Erythroblast (primary cell): ENCODE measurements around the gene NDEL1.

Experiments
- DNase-seq, 2 experiments: peaks; one replicate each; lab custom pipeline; 2025; lab: John Stamatoyannopoulos, UW
- GATA1 ChIP-seq: IDR thresholded peaks from 2 replicates; pipeline ENCODE4 v1.6.1; 2011; ENCODE audit warnings: low read depth, mild to moderate bottlenecking, control low read depth, low read length, moderate library complexity
- POLR2A ChIP-seq: IDR thresholded peaks from 2 replicates; pipeline ENCODE4 v1.6.1; 2011; ENCODE audit warnings: mild to moderate bottlenecking, low read length

Gene NDEL1

GRCh38 chr17:8426802-8427201, 8.9 kb upstream of the NDEL1 start:
- TF ChIP-seq POLR2A: no peak
- TF ChIP-seq GATA1: no peak
- no peak for DNase-seq

- TF ChIP-seq GATA1 (no peak), POLR2A (no peak)
- DNase-seq: no peak
Observed at GRCh38 chr17:8430966-8431365, 4.7 kb upstream of the NDEL1 start.

GRCh38 chr17:8436169-8436843, 622 bp downstream of the NDEL1 start:
- no peak for TF ChIP-seq GATA1
- TF ChIP-seq POLR2A: peak; percentile 45
- DNase-seq: peak; percentile 88 to 91

GRCh38 chr17:8436844-8437171, 1.1 kb downstream of the NDEL1 start:
- no peak for DNase-seq

GRCh38 chr17:8438441-8438840, 2.8 kb downstream of the NDEL1 start:
- no peak for DNase-seq
- no peak for TF ChIP-seq POLR2A
- no peak for TF ChIP-seq GATA1

More at GRCh38 chr17:8436844-8437171, 1.1 kb downstream of the NDEL1 start:
- TF ChIP-seq POLR2A: no peak
- no peak for TF ChIP-seq GATA1

GRCh38 chr17:8439681-8440080, 4.0 kb downstream of the NDEL1 start:
- TF ChIP-seq GATA1: no peak
- no peak for TF ChIP-seq POLR2A
- no peak for DNase-seq

GRCh38 chr17:8441690-8442089, 6.0 kb downstream of the NDEL1 start:
- DNase-seq: no peak

GRCh38 chr17:8442310-8442709, 6.6 kb downstream of the NDEL1 start:
- DNase-seq: no peak
- TF ChIP-seq GATA1: no peak
- no peak for TF ChIP-seq POLR2A

More at GRCh38 chr17:8441690-8442089, 6.0 kb downstream of the NDEL1 start:
- TF ChIP-seq GATA1 (no peak), POLR2A (no peak)

- TF ChIP-seq POLR2A (no peak), GATA1 (no peak)
- DNase-seq: no peak
Observed at GRCh38 chr17:8443756-8444155, 8.1 kb downstream of the NDEL1 start.

GRCh38 chr17:8444494-8444893, 8.8 kb downstream of the NDEL1 start:
- TF ChIP-seq POLR2A (no peak), GATA1 (no peak)
- DNase-seq: peak; percentile 52 to 54

GRCh38 chr17:8445536-8445935, 9.9 kb downstream of the NDEL1 start:
- DNase-seq: no peak
- TF ChIP-seq GATA1 (no peak), POLR2A (no peak)

GRCh38 chr17:8447799-8448198, 12.1 kb downstream of the NDEL1 start:
- peak; percentile 38 to 41 for DNase-seq

GRCh38 chr17:8448310-8448709, 12.6 kb downstream of the NDEL1 start:
- TF ChIP-seq GATA1 (no peak), POLR2A (no peak)
- peak; percentile 28 to 42 for DNase-seq

More at GRCh38 chr17:8447799-8448198, 12.1 kb downstream of the NDEL1 start:
- no peak for TF ChIP-seq GATA1
- no peak for TF ChIP-seq POLR2A

- TF ChIP-seq GATA1 (no peak), POLR2A (no peak)
- no peak for DNase-seq
Observed at GRCh38 chr17:8451933-8452614, 16.4 kb downstream of the NDEL1 start.

- no peak for DNase-seq
- TF ChIP-seq GATA1 (no peak), POLR2A (no peak)
Observed at GRCh38 chr17:8453326-8453725, 17.6 kb downstream of the NDEL1 start.
